G401.6 (cell line): Measurements from ENCODE around the gene ADAMTS4.

Experiments used
- FAIRE-seq: peaks from 2 replicates; lab custom pipeline; 2012; peaks lifted over from hg19 to GRCh38; lab: Jason Lieb, UNC

ADAMTS4 gene

DNA sequence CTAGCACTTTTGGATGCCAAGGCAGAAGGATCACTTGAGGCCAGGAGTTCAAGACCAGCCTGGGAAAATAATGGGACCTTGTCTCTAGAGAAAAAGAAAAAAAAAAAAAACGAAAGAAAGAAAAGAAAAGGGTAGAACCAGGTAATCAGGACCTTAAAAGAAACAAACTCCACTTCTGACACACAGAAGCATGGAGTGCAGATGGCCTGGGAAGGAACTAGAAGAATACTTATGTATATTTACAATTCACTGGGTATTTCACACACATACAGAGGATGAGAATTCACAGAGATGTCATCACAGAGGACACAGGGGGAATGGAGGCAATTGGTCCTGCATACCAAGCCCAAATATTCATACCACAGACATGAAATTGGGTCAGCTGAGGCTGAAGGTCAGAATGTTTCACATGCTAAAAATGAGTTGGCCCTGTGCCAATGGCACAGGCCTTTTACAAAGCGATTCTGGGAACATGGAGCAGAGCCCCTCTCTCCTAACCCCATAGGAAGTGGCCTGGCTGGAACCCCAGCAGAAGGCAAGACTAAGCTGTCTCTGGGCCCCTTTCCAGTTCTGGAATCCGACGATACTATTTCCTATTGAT is 26.0 kb downstream of the ADAMTS4 start:
- FAIRE-seq, result no peak

DNA sequence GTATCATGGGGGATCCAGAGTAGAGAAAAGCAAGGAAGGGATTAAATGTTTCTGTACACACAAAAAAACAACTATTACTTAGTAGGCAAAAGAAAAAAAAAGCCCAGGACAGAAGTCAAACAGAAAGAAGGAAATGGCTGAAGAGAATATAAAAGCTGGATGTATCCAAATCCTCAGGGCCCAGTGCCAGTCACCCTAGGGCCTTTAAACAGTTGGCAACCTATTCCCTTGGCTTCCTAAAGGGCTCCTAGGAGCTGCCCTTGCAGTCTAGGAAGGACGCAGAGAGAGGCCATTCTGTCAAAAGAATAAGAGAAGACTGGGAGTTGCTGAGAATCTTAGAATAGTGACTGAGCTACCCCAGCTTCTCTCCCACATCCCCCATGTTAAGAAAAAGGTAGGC is 26.5 kb downstream of the ADAMTS4 start:
- no peak for FAIRE-seq

DNA sequence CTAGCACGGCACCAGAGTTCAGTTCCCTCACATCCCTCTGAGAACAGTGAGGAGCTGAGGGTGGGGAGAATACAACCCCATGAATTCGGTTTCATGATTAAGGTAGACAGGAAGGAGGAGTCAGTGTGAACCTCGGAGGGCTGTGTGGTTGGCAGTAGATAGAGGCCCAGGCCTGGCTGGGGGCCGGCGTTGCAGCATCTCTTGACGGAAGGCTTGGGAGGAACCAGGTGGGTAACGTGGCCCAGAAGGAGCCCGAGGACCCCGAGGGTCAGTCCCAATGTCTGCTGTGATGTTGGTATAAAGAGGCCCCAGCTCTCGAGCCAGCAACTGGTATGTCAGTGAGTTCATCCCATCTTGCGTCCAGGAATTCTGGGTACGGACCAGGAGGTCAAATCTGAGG is 27.2 kb downstream of the ADAMTS4 start:
- no peak for FAIRE-seq

GRCh38 chr1:161171191-161171590 is 27.7 kb downstream of the ADAMTS4 start:
- FAIRE-seq, result no peak

DNA sequence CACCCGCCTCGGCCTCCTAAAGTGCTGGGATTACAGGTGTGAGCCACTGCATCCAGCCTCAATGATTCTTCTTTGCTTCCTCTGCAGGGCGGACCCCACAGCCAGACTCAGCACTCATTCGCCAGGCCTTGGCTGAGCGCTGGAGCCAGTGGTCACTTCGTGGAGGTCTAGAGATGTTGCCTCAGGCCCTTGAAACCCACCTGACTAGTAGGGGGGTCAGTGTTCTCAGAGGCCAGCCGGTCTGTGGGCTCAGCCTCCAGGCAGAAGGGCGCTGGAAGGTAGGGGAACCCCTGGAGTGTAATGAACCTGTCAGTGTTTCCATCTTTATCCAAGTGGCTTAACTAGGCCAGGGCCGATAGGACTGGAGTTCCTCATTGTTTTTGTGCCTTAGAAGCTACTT is 29.9 kb downstream of the ADAMTS4 start:
- no peak for FAIRE-seq

DNA sequence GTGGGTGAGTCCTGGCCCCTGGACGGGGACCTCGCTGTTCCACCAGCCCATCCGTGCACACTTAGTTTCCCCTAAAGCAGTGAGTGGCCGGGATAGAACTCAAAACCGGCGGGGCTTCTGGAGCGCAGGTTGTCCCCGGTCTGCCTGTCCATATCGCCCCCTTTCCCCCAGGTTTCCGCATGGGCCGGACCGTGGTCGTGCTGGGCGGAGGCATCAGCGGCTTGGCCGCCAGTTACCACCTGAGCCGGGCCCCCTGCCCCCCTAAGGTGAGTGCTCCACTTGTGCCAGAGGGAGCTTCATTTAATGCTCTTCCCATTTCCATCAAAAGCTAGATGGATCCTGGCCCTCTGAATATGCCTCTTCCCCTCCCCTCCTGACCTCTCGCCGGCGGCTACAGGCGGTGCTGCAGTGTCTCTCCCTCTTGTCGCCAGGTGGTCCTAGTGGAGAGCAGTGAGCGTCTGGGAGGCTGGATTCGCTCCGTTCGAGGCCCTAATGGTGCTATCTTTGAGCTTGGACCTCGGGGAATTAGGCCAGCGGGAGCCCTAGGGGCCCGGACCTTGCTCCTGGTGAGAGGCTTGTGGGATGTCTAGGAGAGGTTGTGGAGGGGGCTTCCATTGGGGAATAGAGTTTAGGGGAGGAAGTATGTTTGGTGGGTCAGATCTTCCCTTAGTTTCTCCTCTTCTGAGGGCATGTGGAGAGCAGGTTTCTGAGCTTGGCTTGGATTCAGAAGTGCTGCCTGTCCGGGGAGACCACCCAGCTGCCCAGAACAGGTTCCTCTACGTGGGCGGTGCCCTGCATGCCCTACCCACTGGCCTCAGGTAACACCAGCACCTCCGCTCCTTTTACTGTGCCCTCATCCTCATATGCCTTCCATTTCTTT is 31.9 kb downstream of the ADAMTS4 start:
- FAIRE-seq, result no peak

- peak; percentile 98 for FAIRE-seq
Measured at GRCh38 chr1:161165742-161166668, 32.8 kb downstream of the ADAMTS4 start, which contains the start of gene PPOX. TSS of gene PPOX (plus strand) at chr1:161166426. CDS start at chr1:161166848, 422 bp downstream.

DNA sequence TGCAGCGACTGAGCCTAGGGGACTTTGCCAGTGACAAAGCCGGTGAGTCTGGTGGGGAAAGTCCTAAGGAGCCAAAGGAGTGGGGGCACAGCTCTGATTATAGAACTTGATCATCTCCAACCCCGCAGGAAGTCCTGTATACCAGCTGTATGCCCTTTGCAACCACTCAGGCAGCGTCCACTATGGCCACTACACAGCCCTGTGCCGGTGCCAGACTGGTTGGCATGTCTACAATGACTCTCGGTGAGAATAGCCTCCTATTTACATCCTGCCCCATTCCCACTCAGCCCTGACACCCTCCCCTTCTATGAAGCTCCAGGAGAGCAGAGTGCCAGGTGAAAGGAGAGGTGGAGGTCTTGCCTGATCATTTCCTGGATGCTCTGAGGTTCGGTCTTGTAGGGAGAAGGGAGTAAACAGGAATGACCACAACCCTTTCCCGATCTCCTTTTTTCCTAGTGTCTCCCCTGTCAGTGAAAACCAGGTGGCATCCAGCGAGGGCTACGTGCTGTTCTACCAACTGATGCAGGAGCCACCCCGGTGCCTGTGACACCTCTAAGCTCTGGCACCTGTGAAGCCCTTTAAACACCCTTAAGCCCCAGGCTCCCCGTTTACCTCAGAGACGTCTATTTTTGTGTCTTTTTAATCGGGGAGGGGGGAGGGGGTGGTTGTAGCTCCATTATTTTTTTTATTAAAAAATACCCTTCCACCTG is 33.8 kb downstream of the ADAMTS4 start:
- no peak for FAIRE-seq

GRCh38 chr1:161163793-161164192 is 35.1 kb downstream of the ADAMTS4 start:
- no peak for FAIRE-seq

GRCh38 chr1:161162806-161163205 is 36.0 kb downstream of the ADAMTS4 start:
- FAIRE-seq, result no peak

DNA sequence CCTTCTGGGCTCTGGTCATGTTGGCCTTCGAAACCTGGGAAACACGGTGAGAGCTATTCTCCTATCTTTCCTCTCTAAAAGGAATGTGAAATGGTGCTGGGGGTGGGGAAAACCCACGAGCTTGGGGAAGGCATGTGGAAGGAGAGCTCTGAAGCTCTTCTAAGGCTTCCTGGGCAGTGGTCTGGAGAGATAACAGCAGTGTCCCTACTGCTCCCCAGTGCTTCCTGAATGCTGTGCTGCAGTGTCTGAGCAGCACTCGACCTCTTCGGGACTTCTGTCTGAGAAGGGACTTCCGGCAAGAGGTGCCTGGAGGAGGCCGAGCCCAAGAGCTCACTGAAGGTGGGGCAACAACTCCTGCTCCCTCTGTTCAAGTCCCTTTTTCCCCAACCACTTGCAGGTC is 36.8 kb downstream of the ADAMTS4 start:
- no peak for FAIRE-seq

GRCh38 chr1:161161652-161162051 is 37.2 kb downstream of the ADAMTS4 start:
- FAIRE-seq, result no peak

- FAIRE-seq, result no peak
Measured at GRCh38 chr1:161160671-161161145, 38.1 kb downstream of the ADAMTS4 start.

DNA sequence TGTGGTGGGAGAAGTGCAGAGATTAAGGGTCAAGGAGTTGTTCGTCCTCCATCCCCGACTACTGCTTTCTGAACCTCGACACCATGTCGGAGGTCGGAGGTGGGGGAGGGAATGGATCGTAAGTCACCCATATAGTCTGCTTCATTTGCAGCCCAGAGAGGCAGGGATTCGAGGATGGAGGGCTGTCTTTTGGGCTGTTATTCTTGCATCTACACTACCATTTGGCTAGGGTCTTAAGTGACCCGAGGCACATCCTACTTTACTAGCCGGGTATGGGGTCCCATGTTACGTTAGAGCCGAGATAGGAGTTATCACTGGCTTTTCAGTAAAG is 39.0 kb downstream of the ADAMTS4 start:
- no peak for FAIRE-seq

DNA sequence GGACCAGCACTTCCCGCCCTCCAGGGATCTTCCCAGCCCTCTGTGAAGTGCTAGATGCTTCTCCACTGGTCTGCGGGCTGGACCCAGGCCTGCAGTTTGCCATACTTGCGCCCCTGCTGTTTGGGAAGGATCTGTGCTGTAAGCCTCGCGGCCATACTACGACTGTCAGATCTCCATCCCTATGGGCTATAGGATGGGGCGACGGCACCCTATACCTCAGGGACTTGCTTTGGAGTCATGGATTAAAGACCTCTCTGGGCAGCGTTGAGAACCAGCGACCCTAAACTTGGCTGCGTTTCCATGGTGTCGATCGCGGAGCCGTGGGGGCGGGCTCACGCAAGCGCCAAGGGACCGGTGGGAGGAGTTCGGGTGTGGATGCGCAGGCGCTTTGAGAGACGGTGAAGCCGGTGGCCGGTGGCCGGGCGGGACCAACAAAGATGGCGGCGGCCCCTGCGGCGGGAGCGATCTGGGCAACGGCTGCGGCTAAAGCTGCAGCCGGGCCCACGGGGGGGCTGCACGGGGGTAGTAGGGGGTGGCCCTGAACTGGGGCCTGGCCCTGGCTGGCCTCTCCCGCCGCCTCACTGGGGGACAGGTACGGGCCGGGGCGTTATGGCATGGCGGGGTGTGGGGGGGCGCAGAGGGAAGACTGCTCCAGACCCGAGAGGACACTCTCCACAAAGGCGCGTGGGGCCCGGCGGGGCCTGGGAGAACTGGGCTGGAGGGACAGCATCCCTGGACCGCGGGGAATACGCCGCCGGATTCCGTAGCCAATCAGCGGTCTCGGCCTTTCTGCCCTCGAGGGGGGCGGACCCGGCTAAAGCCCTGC is 39.6 kb downstream of the ADAMTS4 start, which contains the start of gene USP21:
Gene USP21, plus strand, starts transcription at position 414 of the 826 bp plus-strand sequence. CDS start 1,141 bp downstream, outside the sequence.
- FAIRE-seq, result no peak

DNA sequence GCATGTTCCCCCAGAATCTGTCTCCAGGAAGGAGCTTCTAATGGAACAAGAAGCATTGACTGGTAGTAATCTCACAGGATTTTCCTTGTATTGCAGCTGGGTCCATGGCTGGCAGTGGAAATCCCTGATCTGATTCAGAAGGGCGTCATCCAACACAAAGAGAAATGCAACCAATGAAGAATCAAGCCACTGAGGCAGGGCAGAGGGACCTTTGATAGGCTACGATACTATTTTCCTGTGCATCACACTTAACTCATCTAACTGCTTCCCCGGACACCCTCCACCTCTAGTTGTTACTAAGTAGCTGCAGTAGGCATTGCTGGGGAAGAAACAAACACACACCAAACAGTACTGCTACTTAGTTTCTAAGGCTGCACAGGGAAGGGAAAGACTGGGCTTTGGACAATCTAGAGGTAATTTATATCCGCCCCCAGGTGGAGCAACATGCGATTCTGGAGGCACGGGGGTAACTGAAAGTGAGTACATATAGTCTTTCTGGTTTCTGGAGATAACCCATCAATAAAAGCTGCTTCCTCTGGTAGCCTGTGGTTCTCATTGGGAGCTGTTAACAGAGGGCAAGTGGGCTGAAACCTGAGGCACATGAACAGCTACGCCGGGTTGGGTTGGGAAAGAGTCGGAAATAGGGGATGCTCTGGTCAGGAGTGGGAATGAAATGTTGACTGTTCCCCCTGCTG is 40.4 kb downstream of the ADAMTS4 start:
- no peak for FAIRE-seq

DNA sequence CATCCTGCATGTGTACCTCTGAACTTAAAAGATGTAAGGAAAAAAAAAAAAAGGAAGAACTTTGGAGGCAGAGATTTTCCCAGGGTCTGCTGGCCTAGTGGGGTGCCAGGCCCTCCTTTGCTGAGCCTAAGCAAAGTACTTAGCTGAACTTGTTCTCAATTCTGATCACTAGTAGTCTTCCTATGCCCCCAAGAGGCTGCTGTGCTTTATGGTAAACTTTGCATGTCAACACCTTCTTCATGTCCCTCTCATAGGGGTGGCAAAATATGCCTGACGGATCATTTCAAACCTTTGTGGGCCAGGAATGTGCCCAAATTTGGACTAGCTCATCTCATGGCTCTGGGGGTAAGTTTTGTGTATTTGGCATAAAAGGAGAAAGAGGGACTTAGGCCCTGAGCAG is 41.0 kb downstream of the ADAMTS4 start:
- no peak for FAIRE-seq

DNA sequence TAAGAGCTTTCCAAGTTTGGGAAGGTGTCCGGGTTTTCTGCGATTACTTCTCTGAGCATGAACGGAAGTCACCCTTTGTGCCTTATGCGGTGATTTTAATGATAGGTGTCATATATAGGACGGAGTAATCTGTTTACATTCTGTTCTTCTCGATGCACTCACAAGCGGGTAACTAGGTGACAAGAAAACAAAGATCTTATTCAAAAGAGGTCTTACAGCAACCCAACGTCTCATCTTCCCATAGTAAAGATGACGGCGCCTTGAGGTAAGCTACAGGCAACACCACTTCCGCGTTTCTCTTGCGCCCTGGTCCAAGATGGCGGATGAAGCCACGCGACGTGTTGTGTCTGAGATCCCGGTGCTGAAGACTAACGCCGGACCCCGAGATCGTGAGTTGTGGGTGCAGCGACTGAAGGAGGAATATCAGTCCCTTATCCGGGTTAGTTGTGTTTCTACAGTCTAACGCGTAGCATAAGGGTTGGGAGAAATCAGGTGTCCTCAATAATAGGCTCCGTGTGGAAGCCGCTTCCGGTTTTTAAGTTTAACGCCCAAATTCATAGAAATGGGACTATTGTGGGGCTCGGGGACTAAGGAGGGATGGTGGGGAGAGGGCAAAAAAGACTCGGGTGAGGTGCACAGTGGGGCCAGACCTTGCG is 45.0 kb downstream of the ADAMTS4 start, which contains the start of gene UFC1:
Gene UFC1, plus strand, starts transcription at position 297 of the 656 bp plus-strand sequence. Its CDS starts 20 bp downstream, at position 317.
- FAIRE-seq, result peak; percentile 70

DNA sequence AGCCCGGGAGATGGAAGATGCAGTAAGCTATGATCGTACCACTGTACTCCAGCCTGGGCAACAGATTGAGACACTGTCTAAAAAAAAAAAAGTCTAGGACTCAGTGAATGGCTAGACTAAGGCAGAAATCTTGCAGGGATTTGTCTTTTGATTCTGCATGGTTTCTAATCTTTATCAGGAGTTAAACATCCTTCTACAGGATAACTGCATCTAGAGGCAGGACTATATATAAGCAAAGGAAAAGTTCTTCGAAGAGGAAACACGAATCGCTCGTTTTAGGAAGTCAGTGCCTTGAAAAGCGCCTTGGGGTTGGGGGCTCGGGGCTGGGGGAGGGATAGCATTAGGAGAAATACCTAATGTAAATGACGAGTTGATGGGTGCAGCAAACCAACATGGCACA is 45.7 kb downstream of the ADAMTS4 start:
- no peak for FAIRE-seq

DNA sequence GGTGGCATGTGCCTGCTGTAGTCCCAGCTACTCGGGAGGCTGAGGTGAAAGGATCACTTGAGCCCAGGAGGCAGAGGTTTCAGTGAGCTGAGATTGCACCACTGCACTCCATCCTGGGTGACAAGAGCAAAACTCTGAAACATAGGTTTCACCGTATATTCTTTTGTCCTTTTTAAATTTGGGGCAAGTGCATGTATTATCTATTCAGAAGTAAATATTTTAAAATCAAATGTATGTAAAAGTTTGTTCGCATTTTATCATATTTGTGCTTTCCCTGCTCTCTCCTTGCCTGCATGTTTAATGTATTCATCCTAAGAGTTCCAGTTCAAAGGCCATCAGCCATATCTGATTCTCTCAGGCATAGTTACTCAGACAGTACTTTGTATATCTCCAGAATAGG is 53.0 kb downstream of the ADAMTS4 start:
- FAIRE-seq, result no peak
